ENCODE data around the gene KCTD20.
"Not testable (repeated sequence)": the region's sequence is repeated elsewhere in the genome, so short reads cannot be mapped to it uniquely, and the experiment has no call there.

The KCTD20 gene

GRCh38 chr6:36445621-36446020 lies 2.8 kb downstream of the KCTD20 start:
- no peak for DNase-seq

GRCh38 chr6:36449173-36449572 lies 6.4 kb downstream of the KCTD20 start:
- DNase-seq = not testable (repeated sequence)

- not testable (repeated sequence) for DNase-seq
These were observed 10.1 kb downstream of the KCTD20 start for GRCh38 chr6:36452897-36453296.

- DNase-seq = no peak
These were observed 12.8 kb downstream of the KCTD20 start for GRCh38 chr6:36455486-36456027.

GRCh38 chr6:36459501-36459900 lies 16.7 kb downstream of the KCTD20 start:
- no peak for DNase-seq

GRCh38 chr6:36460916-36461315 lies 18.1 kb downstream of the KCTD20 start:
- no peak for DNase-seq

GRCh38 chr6:36461646-36462045 lies 18.8 kb downstream of the KCTD20 start:
- DNase-seq = no peak

GRCh38 chr6:36463676-36464075 lies 20.9 kb downstream of the KCTD20 start:
- no peak for DNase-seq

- DNase-seq = no peak
These were observed 21.4 kb downstream of the KCTD20 start for GRCh38 chr6:36464233-36464632.

- no peak for DNase-seq
These were observed 24.8 kb downstream of the KCTD20 start for GRCh38 chr6:36467625-36468024.

- DNase-seq = no peak
These were observed 26.4 kb downstream of the KCTD20 start for GRCh38 chr6:36469148-36469661.

- DNase-seq = no peak
These were observed 27.1 kb downstream of the KCTD20 start for GRCh38 chr6:36469946-36470345.

- no peak for DNase-seq
These were observed 35.3 kb downstream of the KCTD20 start for GRCh38 chr6:36478051-36478526.

GRCh38 chr6:36479256-36479655 lies 36.5 kb downstream of the KCTD20 start:
- no peak for DNase-seq

GRCh38 chr6:36483326-36483725 lies 40.5 kb downstream of the KCTD20 start:
- not testable (repeated sequence) for DNase-seq

- no peak for DNase-seq
These were observed 41.9 kb downstream of the KCTD20 start for GRCh38 chr6:36484736-36485135.

GRCh38 chr6:36487698-36488097 lies 44.9 kb downstream of the KCTD20 start:
- no peak for DNase-seq

- DNase-seq = no peak
These were observed 45.4 kb downstream of the KCTD20 start for GRCh38 chr6:36488221-36488620.

GRCh38 chr6:36489426-36489825 lies 46.6 kb downstream of the KCTD20 start:
- DNase-seq = no peak

- no peak for DNase-seq
These were observed 48.7 kb downstream of the KCTD20 start for GRCh38 chr6:36491378-36491965.

- no peak for DNase-seq
These were observed 49.3 kb downstream of the KCTD20 start for GRCh38 chr6:36492092-36492491.

- DNase-seq = no peak
These were observed 49.8 kb downstream of the KCTD20 start for GRCh38 chr6:36492621-36493020.

- DNase-seq = no peak
These were observed 50.5 kb downstream of the KCTD20 start for GRCh38 chr6:36493319-36493718.

GRCh38 chr6:36493859-36494258 lies 51.1 kb downstream of the KCTD20 start:
- no peak for DNase-seq

GRCh38 chr6:36495086-36495485 lies 52.3 kb downstream of the KCTD20 start:
- no peak for DNase-seq

All from RPMI8226 (cell line).